SK-N-SH (cell line): ENCODE data around the gene UBE2R2.

ENCODE experiments used
- FOXM1 ChIP-seq: IDR thresholded peaks from 2 replicates; pipeline ENCODE4 v1.4.0; 2012; ENCODE audit warnings: low read depth, mild to moderate bottlenecking
- MAX ChIP-seq: IDR thresholded peaks from 2 replicates; pipeline ENCODE4 v1.4.0; 2012; ENCODE audit warnings: low read depth
- POLR2AphosphoS5 ChIP-seq: IDR thresholded peaks from 2 replicates; pipeline ENCODE4 v1.6.1; 2012; ENCODE audit warnings: low read depth, low read length
- SMC3 ChIP-seq: IDR thresholded peaks from 2 replicates; pipeline ENCODE4 v1.6.1; 2012; ENCODE audit warnings: low read depth, low read length, improper control_type of control experiment
- TF ChIP-seq, protein P1 (sequence below): fragments of 200-600 bp; sonication (generic); IDR thresholded peaks from 2 replicates; pipeline ENCODE4 v1.6.1; 2017; ENCODE audit warnings: antibody characterized with exemption, mild to moderate bottlenecking, moderate library complexity
- TF ChIP-seq, protein P2 (sequence below): IDR thresholded peaks from 2 replicates; pipeline ENCODE4; 2012

DNA sequence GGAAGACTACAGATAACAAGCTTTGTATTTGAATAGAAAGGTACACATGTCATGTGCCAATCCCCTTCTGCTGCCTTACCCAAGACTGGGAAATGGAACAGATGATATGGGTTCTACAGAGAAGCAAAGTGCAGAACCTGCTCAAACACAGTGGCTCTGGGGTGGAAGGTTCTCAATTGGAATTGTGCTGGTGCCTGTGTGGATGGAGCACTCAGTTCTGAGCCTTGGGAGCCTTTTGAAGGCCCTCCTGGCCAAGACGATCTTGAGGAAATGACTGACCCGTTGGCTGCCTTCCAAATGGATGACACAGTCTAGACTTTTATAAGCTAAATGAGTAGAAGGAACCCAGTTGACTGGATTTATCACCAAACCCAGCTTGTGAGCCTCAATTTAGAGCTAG lies 25.8 kb upstream of the UBE2R2 start:
- TF ChIP-seq, protein P1, sequence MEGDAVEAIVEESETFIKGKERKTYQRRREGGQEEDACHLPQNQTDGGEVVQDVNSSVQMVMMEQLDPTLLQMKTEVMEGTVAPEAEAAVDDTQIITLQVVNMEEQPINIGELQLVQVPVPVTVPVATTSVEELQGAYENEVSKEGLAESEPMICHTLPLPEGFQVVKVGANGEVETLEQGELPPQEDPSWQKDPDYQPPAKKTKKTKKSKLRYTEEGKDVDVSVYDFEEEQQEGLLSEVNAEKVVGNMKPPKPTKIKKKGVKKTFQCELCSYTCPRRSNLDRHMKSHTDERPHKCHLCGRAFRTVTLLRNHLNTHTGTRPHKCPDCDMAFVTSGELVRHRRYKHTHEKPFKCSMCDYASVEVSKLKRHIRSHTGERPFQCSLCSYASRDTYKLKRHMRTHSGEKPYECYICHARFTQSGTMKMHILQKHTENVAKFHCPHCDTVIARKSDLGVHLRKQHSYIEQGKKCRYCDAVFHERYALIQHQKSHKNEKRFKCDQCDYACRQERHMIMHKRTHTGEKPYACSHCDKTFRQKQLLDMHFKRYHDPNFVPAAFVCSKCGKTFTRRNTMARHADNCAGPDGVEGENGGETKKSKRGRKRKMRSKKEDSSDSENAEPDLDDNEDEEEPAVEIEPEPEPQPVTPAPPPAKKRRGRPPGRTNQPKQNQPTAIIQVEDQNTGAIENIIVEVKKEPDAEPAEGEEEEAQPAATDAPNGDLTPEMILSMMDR, result no peak
- TF ChIP-seq MAX (no peak), POLR2AphosphoS5 (no peak), FOXM1 (no peak), SMC3 (no peak)
- TF ChIP-seq, protein P2, sequence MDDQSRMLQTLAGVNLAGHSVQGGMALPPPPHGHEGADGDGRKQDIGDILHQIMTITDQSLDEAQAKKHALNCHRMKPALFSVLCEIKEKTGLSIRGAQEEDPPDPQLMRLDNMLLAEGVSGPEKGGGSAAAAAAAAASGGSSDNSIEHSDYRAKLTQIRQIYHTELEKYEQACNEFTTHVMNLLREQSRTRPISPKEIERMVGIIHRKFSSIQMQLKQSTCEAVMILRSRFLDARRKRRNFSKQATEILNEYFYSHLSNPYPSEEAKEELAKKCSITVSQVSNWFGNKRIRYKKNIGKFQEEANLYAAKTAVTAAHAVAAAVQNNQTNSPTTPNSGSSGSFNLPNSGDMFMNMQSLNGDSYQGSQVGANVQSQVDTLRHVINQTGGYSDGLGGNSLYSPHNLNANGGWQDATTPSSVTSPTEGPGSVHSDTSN, result no peak
